Suprapubic skin (tissue), 4 donors: ENCODE data around the gene SEMA4C. TPM values are rescaled to one million over a fixed set of nuclear protein-coding genes. Genes with fewer than 3 reads are reported as not detected.
A peak's percentile ranks its signal among the peaks of the same experiment; 100 is the strongest.

Experiments
- DNase-seq, 2 donors: peaks; one replicate each; pipeline ENCODE4 v3.0.0-alpha.2; 2019; ENCODE audit warnings: low spot score in 2 of 2
- H3K27ac ChIP-seq: fragments of 200-600 bp; sonication (generic); one replicate; pipeline ENCODE4 v1.5.1; 2019
- H3K27me3 ChIP-seq: fragments of 200-600 bp; sonication (generic); one replicate; pipeline ENCODE4 v1.5.1; 2019
- H3K36me3 ChIP-seq: fragments of 200-600 bp; sonication (generic); one replicate; pipeline ENCODE4 v1.5.1; 2019
- H3K4me1 ChIP-seq: fragments of 200-600 bp; sonication (generic); one replicate; pipeline ENCODE4 v1.5.1; 2019
- H3K4me3 ChIP-seq: fragments of 200-600 bp; sonication (generic); one replicate; pipeline ENCODE4 v1.5.1; 2019; ENCODE audit warnings: mild to moderate bottlenecking
- H3K9me3 ChIP-seq: fragments of 200-600 bp; sonication (generic); one replicate; pipeline ENCODE4 v1.5.1; 2019
- EP300 ChIP-seq: sonication (generic); formaldehyde crosslinking; IDR thresholded peaks from one replicate; pipeline ENCODE4 v1.6.1; 2017; ENCODE audit warnings: antibody characterized with exemption
- POLR2A ChIP-seq, 2 donors: fragments of 450-650 bp; IDR thresholded peaks; one replicate each; pipeline ENCODE4 v1.6.1; 2017; ENCODE audit warnings: antibody characterized with exemption in 2 of 2, mild to moderate bottlenecking in 2 of 2, moderate library complexity in 2 of 2
- POLR2AphosphoS5 ChIP-seq, 3 donors: sonication (generic); formaldehyde crosslinking; IDR thresholded peaks; one replicate each; pipeline ENCODE4 v1.6.1; 2017; ENCODE audit warnings: antibody characterized with exemption in 3 of 3
- WGBS: methylation state at CpG from one replicate; pipeline ENCODE4 v1.1.5; 2018; 5-methylcytosine and 5-hydroxymethylcytosine counted together
- total RNA-seq, 4 donors: library from RNA; depleted of rRNA; stranded (reverse); fragments of >200 nt; gene quantifications; one replicate each; pipeline ENCODE4 v1.1.0, GENCODE V29; 2016
- TF ChIP-seq, protein P1 (sequence below), 2 donors: fragments of 200-600 bp in 1 of 2; fragments of 450-650 bp in 1 of 2; sonication (generic) in 1 of 2; IDR thresholded peaks; one replicate each; pipeline ENCODE4 v1.5.1; 2016 to 2019; ENCODE audit warnings: antibody characterized with exemption in 2 of 2, mild to moderate bottlenecking in 1 of 2, moderate library complexity in 1 of 2

Gene SEMA4C
- total RNA-seq, 4 donors from 2014 or later = 15.7 to 28.2 (median 23.5) TPM

DNA sequence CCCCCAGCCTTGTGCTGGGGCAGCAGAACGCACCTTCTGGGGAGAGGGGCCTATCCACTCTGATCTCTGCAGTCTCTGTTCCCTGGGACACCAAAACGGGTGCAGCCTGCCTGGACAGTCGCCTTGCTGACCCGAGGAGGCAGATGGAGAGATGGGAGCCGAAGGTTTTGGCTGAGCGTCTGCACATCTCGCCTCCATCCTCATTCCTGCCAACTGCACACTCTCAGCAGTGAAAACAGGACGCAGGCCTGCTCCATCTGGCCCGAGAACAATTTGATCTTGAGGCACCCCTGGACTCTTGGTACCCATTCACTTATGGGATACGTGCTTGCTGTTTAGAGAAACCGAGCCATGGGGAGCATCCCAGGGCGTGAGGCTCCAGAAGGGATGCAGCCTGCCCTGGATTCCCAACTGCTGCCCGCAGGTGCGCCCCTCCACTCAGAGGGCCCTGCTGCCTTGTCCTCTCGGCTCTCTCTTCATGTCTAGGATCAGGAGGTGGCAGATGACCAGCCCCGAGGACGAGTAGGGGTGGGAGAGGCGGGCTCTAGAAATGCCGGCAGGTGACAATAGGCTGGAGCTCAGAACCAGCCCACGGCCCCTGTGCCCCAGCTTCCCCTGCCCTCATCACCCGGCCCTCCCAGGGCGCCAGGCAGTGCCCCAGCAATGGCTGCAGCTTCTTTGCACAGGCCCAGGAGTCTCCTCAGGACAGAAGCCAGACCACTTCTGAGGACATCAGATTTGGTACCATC lies 9.1 kb upstream of the SEMA4C start:
- Histone ChIP-seq H3K27ac (no peak overlapping the region), H3K4me1 (peaks cover 55% of the 10 kb centered on the region), H3K36me3 (no peaks in the 10 kb centered on the region), H3K4me3 (no peak overlapping the region), H3K9me3 (no peaks in the 10 kb centered on the region), H3K27me3 (no peaks in the 10 kb centered on the region)
- TF ChIP-seq, protein P1, sequence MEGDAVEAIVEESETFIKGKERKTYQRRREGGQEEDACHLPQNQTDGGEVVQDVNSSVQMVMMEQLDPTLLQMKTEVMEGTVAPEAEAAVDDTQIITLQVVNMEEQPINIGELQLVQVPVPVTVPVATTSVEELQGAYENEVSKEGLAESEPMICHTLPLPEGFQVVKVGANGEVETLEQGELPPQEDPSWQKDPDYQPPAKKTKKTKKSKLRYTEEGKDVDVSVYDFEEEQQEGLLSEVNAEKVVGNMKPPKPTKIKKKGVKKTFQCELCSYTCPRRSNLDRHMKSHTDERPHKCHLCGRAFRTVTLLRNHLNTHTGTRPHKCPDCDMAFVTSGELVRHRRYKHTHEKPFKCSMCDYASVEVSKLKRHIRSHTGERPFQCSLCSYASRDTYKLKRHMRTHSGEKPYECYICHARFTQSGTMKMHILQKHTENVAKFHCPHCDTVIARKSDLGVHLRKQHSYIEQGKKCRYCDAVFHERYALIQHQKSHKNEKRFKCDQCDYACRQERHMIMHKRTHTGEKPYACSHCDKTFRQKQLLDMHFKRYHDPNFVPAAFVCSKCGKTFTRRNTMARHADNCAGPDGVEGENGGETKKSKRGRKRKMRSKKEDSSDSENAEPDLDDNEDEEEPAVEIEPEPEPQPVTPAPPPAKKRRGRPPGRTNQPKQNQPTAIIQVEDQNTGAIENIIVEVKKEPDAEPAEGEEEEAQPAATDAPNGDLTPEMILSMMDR (IDR thresholded peaks at IDR 0.05) = no peak
- TF ChIP-seq POLR2A (IDR thresholded peaks at IDR 0.05) (no peak), POLR2AphosphoS5 (IDR thresholded peaks at IDR 0.05) (no peak), EP300 (no peak)
- WGBS = 93% methylated on average over 10 of the region's 22 CpGs
- DNase-seq = no peak

DNA sequence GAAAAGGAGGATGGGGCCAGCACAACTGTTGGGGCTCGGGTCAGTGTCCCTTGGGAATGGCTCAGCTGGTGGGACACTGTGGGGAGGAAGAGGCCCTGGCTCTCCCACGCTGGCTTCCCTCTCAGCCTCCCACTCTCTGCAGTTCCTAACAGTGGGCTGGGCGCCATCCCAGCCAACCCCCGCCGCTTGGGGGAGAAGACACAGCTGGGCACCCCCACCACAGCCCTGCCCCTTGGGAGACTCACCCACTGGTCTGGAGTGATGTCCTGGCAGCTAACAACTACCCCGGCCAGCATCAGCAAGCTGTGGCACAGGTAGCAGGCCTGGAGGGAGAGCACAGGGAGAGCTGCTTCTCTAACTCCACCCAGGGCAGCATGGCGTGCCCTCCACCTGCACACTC lies 8.3 kb upstream of the SEMA4C start:
- Histone ChIP-seq H3K36me3 (no peaks in the 10 kb centered on the region), H3K9me3 (no peaks in the 10 kb centered on the region), H3K4me1 (peaks cover 55% of the 10 kb centered on the region), H3K27me3 (no peaks in the 10 kb centered on the region), H3K27ac (no peak overlapping the region), H3K4me3 (no peak overlapping the region)
- TF ChIP-seq, protein P1 (IDR thresholded peaks at IDR 0.05) = no peak
- TF ChIP-seq EP300 (no peak), POLR2A (IDR thresholded peaks at IDR 0.05) (no peak), POLR2AphosphoS5 (IDR thresholded peaks at IDR 0.05) (no peak)
- 70% methylated on average over 4 of the region's 7 CpGs for WGBS
- DNase-seq = no peak

DNA sequence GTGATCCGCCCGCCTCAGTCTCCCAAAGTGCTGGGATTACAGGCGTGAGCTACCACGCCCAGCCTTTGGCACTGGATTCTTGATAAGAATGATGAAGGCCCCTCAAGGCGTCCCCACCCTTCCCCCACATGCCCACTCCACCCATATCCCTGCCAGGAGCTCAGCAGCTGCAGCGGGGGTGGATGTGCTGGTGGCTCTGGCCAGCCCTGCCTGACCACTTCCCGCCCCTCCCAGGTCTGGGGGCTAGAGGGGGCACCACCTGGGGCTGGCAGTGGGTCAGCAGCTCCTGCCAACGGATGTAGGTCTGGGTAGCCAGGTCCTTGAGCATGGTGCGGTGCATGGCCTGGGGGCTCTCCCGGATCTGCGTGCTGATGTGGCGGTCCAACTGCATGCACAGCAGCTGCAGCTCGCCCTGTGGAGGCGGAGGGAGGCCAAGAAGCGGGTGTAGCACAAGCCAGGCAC lies 7.8 kb upstream of the SEMA4C start:
- no peak for DNase-seq
- peaks cover 55% of the 10 kb centered on the region for H3K4me1 ChIP-seq
- WGBS = 63% methylated on average over 15 of the region's 15 CpGs
- no peaks in the 10 kb centered on the region for H3K36me3 ChIP-seq
- H3K9me3 ChIP-seq = no peaks in the 10 kb centered on the region
- H3K27me3 ChIP-seq = no peaks in the 10 kb centered on the region
- no peak overlapping the region for H3K27ac ChIP-seq
- no peak overlapping the region for H3K4me3 ChIP-seq
- no peak for TF ChIP-seq POLR2AphosphoS5 (IDR thresholded peaks at IDR 0.05)
- TF ChIP-seq, protein P1 (IDR thresholded peaks at IDR 0.05) = no peak
- no peak for TF ChIP-seq EP300
- no peak for TF ChIP-seq POLR2A (IDR thresholded peaks at IDR 0.05)

DNA sequence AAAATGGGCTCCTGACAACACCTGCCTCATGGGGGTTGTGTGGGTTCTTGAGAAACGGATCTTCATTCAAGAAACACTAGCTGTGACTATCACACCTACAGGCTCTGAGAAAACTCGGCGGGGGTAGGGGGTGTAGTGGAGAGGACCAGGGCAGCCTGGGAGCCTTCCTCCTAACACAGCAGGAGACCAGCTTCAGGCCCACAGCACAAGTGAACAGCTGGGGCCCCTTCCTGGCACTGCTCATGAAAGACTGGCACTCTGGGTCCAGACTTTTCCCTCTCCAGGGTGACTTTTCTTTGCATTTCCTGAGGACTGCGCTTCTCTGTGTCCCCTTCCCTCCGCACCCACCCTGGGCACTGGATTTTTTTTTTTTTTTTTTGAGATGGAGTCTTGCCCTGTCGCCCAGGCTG lies 7.2 kb upstream of the SEMA4C start:
- Histone ChIP-seq H3K4me3 (no peak overlapping the region), H3K36me3 (no peaks in the 10 kb centered on the region), H3K9me3 (no peaks in the 10 kb centered on the region), H3K27me3 (no peaks in the 10 kb centered on the region), H3K4me1 (peaks cover 50% of the 10 kb centered on the region), H3K27ac (no peak overlapping the region)
- no peak for TF ChIP-seq EP300
- TF ChIP-seq POLR2A (IDR thresholded peaks at IDR 0.05) = no peak
- TF ChIP-seq POLR2AphosphoS5 (IDR thresholded peaks at IDR 0.05) = no peak
- TF ChIP-seq, protein P1 (IDR thresholded peaks at IDR 0.05) = no peak
- DNase-seq = no peak
- WGBS = 82% methylated on average over 6 of the region's 6 CpGs

DNA sequence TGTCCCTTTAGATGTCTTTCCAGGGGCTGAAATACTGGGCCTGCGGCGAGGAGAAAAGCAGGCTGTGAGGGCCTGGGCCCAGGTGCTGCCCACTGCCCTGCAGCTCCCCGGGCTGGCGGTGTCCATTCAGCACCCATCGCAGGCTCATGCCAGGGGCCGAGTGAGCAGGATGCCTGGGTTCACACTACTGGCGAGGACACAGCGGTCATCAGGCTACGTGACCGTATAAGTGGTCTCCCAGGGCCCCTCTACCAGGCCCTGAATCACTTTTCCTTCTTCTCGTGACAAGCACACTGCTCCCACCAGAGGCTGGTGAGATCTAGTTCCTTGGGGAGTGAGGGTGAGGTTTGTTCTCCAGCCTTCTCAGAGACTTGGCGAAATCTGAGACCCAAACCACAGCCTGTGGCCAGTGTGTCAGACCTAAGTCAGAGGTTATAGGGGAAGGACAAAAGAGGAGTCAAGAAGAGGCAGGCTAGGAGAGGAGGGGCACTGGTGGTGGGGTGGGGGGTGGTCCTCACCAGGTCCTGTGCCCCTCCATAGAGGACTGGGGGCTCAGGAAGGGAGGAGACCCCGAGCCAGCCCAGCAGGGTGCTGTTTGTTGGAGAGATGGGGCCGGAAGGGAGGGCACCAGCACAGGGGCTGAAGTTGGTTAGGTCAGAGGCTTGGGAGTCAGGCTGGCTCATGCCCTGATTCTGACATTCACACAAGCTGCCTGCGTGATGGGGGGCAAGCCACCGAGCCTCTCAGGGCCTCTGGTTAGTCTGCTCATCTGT lies 6.6 kb upstream of the SEMA4C start:
- Histone ChIP-seq H3K27ac (peak overlapping the region; percentile 34), H3K4me3 (no peak overlapping the region)
- 82% methylated on average over 5 of the region's 16 CpGs for WGBS

More for the DNA sequence above, 6.6 kb upstream of the SEMA4C start:
- no peaks in the 10 kb centered on the region for H3K9me3 ChIP-seq
- no peak for TF ChIP-seq EP300
- TF ChIP-seq POLR2AphosphoS5 (IDR thresholded peaks at IDR 0.05) = no peak
- TF ChIP-seq POLR2A (IDR thresholded peaks at IDR 0.05) = no peak
- TF ChIP-seq, protein P1 (IDR thresholded peaks at IDR 0.05) = no peak
- no peaks in the 10 kb centered on the region for H3K36me3 ChIP-seq
- peaks cover 44% of the 10 kb centered on the region for H3K4me1 ChIP-seq
- H3K27me3 ChIP-seq = no peaks in the 10 kb centered on the region
- DNase-seq = no peak
